GM19397 (cell line): ENCODE data around the gene CGB7.
"Not testable (repeated sequence)": the region's sequence is repeated elsewhere in the genome, so short reads cannot be mapped to it uniquely, and the experiment has no call there.

Source experiments
- ATAC-seq: cut with Tn5 transposase; IDR thresholded peaks from one replicate; pipeline ENCODE4 v1.9.1; 2021; ENCODE audit warnings: mild to moderate bottlenecking, moderate library complexity; ENCODE audit not compliant: unreplicated experiment

CGB7 gene

DNA sequence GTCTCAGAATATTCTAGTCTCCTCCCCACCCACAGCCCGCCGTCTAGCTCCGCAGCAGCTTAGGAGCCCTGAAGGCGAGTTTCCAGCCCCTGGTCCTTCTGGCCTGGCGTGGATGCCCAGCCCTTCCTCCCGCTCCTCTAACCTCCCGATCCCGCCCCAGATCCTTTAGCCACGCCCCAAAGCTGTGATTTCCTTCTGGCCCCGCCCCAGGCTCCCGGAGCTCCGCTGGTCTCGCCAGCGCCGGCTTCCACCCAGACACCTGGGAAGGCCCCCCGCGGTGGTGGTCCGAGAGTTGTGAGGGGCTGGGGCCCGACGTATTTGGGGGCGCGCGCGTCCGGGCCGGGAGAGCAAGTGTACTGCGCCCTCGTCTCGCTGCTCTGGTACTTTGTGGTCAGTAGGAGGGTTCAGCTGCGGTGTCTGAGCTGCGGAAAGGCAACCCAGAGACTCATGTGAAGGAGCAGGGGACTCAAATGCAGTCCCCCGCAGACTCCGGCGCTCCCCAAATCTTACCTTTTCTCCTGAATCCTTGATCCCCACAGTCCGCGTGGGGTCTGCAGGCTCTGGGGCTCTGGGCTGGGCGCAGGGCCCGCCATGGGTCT is at the start of gene CGB7:
Gene CGB7 (minus strand): TSS at position 114 of the 599 bp plus-strand sequence. CDS start 2,374 bp downstream, outside the sequence.
- ATAC-seq: no peak

DNA sequence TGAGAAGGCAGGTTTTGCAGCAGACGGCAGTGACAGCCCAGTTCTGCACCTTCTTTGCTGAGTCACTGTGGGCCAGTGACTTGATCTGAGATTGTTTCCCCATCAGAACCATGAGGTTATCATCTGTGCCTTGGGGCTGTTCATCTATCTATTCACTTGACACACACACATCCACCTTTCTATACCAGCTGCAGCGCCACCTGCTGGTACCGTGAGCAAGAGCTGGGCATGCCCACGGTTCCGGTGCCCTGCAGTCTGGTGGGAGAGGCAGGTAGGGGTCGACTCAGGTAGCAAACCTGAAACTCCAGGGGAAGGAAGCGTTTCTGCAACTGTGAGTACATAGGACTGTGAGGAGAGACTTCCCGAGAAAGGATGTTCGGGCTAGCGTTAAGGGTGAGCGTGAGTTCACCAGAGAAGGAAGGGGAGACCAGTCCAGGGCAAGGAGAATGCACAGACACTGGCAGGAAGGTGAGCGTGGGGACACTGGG is 49.1 kb upstream of the CGB7 start:
- ATAC-seq: no peak

DNA sequence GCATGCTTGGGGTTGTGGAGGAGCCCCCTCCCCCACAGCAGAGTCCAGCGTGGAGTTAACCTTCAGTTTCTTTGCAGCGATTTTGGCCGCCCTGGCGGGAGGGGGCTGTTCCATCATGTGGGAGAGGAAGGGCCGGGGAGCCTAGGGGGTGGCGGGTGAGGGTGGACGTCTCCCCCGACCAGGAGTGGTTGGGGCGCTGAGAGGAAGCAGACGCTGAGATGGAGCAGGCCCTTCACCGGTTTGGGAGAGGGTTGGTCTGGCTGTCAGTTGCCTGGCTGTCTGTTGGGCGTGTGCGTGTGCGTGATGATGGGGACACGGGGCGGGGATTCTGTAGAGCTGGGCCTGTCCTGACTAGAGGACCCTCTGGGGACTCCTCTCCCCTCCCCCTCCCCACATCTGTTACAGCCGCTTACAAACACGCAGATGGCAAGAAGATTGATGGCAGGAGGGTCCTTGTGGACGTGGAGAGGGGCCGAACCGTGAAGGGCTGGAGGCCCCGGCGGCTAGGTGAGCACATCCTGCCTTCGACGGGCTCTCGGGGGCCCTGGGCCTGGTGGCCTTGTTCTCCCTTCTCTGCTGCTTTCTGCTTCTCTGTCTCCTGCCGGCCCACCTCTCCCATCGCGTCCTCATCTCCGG is 46.8 kb upstream of the CGB7 start:
- ATAC-seq: no peak

DNA sequence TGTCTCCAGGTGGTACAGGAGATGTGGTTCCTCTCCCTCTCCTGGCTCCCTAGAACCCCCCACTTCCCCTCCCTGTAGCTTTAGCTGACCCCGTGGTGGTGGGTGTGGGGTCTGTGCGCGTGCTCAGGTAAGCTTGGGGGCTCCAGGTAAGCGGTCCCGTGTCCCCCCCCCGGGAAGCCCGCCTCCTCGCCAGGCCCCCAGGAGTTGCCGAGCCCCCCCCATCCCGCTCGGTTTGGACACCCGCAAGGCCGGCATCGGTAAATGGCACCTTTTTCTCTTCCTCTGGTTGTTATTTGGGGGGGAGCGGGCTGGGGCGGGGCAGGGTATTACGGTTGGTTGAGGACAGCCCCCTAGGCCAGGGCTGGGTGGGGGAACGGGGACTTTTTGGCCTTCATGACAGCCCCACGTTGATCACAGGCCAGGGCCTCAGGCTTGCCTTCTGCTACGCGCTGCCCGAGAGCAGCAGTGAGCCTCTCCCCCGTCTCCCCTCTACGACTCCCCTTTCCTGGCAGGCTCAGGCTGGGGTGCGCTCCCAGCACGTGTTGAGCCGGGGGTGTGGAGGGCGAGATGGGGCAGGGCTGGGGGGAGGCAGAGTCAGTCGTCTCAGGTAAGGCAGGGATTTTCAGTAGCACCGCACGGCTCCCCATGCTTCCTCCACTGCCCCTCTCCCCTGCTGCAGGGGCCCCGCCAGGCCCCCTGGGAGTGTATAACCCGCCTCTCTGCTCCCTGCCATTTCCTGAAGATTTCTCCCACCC is 46.0 kb upstream of the CGB7 start:
- ATAC-seq: no peak

DNA sequence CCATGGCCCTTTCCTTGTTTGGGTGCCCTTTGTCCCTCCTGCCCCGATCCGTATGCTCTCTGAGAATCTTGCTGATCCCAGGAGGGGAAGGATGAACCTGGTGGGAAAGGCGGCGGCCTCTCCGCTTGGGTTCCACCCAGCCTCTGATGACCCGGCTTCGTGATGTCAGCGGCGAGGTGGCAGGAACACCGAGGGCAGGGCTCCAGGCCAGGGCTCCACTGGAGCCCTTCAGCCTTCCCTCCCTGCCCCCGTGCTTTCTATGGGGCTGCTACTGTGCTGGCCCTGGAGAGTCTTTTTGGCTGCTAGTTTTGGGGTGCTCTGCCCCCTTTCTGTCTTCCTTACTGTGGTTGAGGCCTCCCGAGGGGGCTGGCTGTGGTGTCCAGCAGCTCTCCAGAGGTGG is 44.8 kb upstream of the CGB7 start:
- ATAC-seq: no peak

DNA sequence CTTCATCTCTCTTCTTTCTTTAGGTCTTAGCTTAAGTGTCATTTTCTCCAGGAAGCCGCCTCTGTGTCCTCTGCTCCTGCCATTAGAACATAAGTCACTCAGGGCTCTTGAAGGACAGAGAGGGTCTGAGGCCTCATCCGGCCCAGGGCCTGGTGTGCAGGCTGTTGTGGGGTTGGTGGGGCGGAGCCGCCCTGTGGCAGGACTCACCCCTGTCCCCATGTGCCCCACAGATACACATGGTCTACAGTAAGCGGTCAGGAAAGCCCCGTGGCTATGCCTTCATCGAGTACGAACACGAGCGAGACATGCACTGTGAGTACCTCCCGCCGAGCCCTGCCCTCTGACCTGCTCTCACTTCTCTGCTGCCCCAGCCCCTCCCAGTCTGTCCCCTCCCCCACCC is 43.6 kb upstream of the CGB7 start:
- no peak for ATAC-seq

DNA sequence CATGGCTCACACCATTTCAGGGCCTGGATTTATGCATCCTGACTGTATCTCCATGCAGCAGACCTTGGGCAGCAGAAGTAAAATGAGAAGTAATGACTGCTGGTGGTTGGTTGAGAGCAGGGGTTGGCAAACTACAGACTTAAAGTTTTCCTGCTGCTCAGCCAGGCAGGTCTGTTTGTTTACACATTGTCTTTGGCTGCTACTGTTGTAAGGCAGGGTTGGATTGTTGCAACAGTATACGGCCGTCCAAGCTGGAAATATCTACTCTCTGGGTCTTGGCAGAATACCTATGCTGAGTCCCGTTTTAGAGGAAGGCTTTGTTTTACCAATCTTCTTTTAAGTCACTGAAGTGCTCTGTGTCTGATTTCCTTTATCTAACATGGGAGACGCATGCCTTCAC is 41.2 kb upstream of the CGB7 start:
- ATAC-seq: no peak

DNA sequence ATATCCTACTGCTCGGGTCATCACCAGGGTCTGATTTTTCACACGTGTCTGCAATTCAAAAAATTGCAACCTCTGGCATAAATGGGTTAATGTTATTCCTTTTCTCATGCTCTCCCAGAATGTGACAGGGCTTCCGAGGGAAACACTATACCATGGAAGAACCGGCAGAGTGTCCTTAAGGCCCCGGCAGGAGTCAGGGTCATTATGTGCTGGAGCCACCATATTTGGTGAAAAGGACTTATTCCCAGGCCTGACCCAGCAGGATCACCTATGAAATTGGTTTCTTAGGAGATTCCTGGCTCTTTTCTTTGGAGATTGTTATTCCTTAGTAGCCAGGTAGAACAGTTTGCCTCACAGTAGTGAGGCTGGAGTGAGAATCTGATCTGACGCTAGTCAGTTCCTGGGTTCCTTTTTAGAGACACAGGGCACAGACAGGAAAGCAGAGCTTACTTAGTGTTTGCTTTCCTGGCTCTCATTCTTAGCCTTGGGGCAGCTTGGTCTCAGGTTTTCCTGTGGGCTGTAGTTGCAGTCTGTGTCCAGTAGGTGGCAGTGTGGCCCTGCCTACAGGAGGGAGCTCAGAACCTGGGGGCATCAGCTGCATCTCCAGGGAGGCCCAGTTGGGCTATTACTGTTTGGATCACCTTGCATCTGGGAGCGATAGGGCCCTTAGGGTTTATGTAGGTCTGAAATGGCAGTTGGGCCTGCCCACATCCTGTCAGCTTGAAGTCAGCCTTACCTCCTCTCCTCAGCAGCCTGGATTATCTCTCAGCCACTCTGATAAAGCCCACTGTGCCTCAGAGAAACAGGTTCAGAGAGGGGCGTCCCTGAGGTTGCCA is 40.1 kb upstream of the CGB7 start:
- no peak for ATAC-seq

DNA sequence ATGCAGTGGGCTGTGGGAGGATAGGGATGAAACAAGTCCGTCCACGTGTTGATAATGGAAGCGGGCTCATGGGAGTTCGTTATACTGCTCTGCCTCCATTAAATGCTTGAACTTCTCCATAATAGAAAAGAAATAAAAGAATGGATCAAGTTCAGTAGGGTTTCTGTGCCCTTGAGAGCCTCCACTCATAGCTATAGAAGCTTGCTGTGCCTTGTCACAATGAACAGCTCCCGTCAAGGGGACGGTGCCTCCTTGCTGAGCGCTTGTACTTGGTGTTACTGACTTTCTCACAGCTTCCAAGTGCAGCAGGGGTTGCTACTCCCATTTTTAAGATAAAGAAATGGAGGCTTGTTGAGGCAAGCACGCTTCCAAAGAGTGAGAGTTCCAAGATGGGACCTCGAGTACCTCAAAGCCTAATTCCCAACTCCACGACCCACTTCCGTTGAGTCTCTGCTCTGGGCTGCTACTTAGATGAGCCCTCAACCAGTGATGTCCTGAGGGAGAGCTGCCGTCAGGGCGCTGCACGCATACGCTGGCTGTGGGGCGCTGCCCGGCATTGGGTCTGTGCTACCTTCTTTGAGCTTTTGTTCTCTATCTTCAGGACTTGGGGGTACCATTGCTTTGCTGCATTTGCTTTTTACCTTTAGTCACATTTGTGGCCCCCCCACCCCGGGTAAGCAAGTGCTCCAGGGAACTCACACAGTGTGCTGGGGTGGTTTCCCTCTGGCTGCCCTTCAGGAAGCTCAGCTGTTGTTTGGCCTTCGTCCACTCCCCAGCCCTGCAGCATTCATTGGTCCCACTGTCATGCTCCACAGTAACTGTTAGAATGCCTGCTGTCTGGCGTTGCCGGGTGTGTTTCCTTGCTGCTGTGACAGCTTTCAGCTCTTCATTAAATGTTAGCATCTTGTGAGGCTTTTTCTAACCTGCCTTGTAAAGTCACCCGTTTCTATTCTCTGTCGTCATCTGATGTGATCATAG is 37.2 kb upstream of the CGB7 start:
- no peak for ATAC-seq

DNA sequence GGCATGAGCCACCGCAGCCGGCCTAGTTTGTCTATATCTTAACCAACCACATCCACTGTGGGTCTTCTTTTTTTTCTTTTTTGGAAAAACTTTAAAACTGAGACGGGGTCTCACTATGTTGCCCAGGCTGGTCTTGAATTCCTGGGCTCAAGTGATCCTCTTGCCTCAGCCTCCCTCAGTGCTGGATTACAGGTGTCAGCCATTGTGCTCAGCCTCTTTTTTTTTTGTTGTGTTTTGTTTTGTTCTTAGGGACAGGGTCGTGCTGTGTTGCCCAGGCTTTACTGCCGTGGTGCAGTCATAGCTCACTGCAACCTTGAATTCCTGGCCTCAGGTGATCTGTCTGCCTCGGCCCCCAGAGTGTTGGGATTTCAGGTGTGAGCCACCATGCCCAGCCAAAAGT is 35.1 kb upstream of the CGB7 start:
- ATAC-seq: no peak

DNA sequence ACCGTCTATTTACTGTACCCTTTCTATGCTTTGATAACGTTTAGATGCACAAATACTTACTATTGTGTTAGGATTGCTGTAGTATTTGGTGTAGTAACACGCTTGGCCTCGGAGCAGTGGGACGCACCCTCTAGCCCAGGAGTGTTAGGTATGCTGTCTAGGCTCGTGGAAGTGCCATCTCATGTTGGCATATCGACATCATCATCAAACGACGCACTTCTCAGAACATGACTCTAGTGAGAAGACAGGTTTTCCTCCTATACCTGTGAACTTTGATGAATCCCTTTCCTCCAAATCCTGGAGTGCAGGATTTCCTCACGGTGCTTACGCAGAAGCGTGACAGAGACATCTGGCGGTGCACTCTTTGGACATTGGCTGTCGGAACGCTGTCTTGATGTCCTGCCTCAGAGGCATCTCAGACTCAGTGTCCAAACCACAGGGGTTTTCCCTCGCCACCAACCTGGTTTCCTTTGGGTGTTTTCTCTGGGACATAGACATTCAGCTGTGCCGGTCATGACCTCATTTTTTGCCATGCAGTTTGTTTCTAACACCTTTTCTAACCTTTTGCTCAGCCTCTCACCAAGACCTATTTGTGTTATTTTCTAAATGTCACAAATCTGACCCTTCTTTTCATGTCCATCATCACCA is 34.0 kb upstream of the CGB7 start:
- ATAC-seq: no peak

DNA sequence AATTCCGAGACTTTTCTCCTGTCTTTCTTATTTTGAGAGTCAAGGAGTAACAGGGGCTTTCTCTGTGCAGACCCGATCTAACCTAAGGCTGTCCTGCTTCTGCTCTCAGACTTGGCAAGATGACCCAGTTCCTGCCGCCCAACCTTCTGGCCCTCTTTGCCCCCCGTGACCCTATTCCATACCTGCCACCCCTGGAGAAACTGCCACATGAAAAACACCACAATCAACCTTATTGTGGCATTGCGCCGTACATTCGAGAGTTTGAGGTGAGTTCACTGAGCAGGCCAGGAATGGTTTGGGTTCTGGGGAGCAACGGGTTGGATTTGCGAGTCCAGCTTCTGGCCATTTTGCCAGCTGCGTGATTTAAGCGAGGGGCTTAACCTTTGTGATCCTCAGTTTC is 28.7 kb upstream of the CGB7 start:
- no peak for ATAC-seq

DNA sequence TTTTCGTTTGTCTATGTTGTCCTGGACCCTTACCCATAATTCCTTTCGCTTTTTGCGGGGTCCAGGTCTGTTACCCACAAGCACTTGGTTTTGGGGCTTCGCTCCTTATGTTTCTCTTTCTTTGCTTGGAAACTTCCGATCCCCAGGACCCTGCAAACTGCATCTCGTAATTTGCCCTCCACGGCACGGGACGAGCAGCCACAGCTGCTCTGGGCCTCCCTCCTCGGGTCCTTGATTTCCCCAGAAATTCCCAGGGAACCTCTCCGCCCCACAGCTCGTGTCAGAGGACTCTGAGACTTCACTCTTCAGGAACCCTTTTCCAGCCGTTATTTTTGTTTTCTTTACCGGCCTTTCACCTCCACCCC is 28.3 kb upstream of the CGB7 start:
- no peak for ATAC-seq

DNA sequence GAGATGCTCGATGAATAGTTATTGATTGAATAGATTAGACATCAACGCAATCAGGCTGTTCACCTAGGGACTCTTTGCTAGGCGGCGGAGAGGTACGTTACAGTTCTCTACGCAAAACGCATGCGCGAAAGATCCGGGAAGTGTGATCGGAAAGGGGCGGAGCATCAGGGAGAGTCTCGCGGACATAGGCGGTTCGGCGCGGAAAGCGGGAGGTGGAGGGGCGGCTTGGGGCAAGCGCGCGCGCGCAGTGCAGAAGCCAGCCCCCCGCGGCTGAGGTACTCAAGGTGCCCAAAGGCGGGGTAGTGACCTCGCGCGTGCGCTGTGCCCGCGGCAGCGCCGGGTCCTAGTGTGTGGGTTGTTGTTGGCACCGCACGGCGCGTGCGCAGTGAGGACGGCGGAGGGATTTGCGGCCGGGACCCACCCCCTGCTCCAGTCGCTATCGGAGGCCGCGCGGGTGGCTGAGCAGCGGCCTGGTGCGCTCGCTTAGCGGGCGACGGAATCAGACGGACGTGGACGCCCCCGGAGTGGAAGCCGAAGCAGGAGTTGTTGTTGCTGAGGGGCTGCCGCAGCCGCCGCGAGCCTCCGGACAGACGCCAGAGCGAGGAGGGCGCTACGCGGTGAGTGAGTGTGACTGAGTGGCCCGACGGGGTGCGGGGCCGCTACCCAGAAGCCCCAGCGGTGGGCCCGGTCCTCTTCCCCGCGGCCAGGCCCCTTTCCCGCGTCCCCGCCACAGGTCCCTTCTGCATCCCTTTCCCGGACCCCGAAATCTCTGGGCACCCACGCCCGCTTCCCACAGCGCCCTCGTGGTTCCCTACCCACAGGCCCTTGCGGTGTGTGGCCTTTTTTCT is 27.7 kb upstream of the CGB7 start, which contains the start of gene SNRNP70:
Gene SNRNP70 (plus strand): TSS at position 432 of the 848 bp plus-strand sequence. CDS start 964 bp downstream, outside the sequence.
- peak; percentile 90 for ATAC-seq

DNA sequence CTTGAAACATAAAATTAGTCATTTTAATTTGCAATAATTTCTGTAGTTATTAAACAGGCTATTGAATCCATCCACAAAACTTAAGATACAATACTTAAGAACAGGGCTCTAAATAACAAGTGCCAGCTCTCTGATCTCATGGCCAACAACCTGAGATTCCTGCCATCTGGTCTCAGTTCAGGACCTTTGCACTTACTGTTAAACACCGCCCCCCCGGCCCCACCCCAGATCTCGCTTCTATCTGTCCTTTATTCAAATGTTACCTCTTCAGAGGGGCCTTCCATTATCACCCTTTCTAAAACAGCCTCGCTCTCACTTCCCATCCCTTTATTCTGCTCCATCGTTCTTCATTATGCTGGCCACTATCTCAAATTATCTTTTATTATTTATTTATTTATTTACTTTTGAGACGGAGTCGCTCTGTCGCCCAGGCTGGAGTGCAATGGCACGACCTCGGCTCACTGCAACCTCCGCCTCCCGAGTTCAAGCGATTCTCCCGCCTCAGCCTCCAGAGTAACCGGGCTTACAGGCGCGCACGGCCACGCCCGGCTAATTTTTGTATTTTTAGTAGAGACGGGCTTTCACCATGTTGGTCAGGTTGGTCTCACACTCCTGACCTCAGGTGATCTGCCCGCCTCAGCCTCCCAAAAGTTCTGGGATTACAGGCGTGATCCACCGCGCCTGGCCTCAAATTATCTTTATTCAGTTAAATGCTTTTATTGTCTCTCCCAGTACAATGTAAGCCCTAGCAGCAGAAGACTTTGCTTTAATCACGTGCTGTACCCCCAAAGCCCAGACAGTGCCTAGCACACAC is 26.9 kb upstream of the CGB7 start:
- no peak for ATAC-seq

DNA sequence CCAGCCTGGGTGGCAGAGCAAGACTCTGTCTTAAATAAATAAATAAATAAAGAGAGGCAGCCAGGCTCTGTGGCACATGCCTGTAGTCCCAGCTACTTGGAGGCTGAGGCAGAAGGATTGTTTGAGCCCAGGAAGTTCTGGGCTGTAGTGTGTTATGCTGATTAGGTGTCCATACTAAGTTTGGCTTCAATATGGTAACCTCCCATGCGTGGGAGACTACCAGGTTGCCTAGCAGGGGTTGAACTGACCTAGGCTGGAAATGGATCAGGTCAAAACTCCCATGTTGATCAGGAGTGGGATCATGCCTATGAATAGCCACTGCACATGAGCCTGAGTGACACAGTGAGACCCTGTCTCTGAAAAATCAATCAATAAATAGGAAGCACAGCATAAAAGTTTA is 23.7 kb upstream of the CGB7 start:
- no peak for ATAC-seq

DNA sequence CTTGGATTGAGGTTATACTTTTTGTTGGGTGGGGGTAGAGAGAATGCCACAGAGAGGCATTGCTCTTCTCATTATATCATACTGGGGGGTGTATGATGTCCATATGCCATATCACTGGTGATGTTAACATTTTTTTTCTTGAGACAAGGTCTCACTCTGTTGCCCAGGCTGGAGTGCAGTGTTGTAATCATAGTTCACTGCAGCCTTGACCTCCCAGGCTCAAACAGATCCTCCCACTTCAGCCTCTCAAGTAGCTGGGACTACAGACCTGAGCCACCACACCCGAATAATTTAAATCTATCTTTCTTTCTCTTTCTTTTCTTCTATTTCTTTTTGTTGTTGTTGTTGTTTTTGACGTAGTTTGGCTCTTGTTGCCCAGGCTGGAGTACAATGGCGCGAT is 22.8 kb upstream of the CGB7 start:
- no peak for ATAC-seq

DNA sequence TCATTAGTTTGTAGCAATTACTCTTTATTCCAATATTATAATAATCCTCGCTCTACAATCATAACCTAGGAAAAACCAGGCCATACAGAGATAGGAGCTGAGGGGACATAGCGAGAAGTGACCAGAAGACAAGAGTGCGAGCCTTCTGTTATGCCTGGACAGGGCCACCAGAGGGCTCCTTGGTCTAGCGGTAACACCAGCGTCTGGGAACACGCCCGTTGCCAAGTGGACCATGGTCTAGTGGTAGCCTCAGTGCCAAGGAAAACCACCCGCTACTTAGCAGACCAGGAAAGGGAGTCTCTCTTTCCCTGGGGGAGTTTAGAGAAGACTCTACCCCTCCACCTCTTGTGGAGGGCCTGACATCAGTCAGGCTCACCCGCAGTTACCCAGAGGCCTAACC is 17.3 kb upstream of the CGB7 start:
- not testable (repeated sequence) for ATAC-seq
